Suprapubic skin (tissue), 3 donors: ENCODE measurements around the gene IFNL1.

ENCODE experiments used
- POLR2A ChIP-seq, 2 donors: fragments of 450-650 bp; IDR thresholded peaks; one replicate each; pipeline ENCODE4 v1.6.1; 2017; ENCODE audit warnings: antibody characterized with exemption in 2 of 2, mild to moderate bottlenecking in 2 of 2, moderate library complexity in 2 of 2
- TF ChIP-seq, protein P1 (sequence below), 2 donors: fragments of 200-600 bp in 1 of 2; fragments of 450-650 bp in 1 of 2; sonication (generic) in 1 of 2; IDR thresholded peaks; one replicate each; pipeline ENCODE4 v1.5.1; 2016 to 2019; ENCODE audit warnings: antibody characterized with exemption in 2 of 2, mild to moderate bottlenecking in 1 of 2, moderate library complexity in 1 of 2

DNA sequence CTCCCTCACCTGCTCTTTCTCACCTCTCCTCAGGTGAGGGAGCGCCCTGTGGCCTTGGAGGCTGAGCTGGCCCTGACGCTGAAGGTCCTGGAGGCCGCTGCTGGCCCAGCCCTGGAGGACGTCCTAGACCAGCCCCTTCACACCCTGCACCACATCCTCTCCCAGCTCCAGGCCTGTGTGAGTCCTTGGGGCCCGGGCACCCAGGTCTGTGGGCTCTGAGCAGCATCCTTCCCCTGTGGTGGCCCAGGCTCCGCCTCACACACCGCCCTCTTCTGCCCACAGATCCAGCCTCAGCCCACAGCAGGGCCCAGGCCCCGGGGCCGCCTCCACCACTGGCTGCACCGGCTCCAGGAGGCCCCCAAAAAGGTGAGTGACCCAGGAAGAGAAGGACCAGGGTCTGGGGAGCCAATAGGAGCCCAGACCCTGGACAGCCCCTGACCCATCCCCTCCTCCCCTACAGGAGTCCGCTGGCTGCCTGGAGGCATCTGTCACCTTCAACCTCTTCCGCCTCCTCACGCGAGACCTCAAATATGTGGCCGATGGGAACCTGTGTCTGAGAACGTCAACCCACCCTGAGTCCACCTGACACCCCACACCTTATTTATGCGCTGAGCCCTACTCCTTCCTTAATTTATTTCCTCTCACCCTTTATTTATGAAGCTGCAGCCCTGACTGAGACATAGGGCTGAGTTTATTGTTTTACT lies 1.9 kb downstream of the IFNL1 start:
- TF ChIP-seq, protein P1, sequence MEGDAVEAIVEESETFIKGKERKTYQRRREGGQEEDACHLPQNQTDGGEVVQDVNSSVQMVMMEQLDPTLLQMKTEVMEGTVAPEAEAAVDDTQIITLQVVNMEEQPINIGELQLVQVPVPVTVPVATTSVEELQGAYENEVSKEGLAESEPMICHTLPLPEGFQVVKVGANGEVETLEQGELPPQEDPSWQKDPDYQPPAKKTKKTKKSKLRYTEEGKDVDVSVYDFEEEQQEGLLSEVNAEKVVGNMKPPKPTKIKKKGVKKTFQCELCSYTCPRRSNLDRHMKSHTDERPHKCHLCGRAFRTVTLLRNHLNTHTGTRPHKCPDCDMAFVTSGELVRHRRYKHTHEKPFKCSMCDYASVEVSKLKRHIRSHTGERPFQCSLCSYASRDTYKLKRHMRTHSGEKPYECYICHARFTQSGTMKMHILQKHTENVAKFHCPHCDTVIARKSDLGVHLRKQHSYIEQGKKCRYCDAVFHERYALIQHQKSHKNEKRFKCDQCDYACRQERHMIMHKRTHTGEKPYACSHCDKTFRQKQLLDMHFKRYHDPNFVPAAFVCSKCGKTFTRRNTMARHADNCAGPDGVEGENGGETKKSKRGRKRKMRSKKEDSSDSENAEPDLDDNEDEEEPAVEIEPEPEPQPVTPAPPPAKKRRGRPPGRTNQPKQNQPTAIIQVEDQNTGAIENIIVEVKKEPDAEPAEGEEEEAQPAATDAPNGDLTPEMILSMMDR (IDR thresholded peaks at IDR 0.05): no peak
- TF ChIP-seq POLR2A (IDR thresholded peaks at IDR 0.05): no peak
